Right ventricle myocardium superior (tissue), 1 donor: Measurements from ENCODE around the gene PKN1. TPM values are rescaled to one million over a fixed set of nuclear protein-coding genes. Genes with fewer than 3 reads are reported as not detected.
"Not testable (repeated sequence)": the region's sequence is repeated elsewhere in the genome, so short reads cannot be mapped to it uniquely, and the experiment has no call there.

Experiments used
- ATAC-seq: fragments of 200-7000 bp; cut with Tn5 transposase; one replicate; pipeline ENCODE4 v1.9.1; 2020; ENCODE audit warnings: mild to moderate bottlenecking; ENCODE audit not compliant: poor library complexity
- DNase-seq: peaks from one replicate; pipeline ENCODE4 v3.0.0-alpha.2; 2020
- intact Hi-C: fragments of 100-400 bp; cut with DNase I; formaldehyde crosslinking; loops from one replicate; pipeline ENCODE4 v1.11.2; 2022
- total RNA-seq: library from RNA; stranded (reverse); fragmentation: NEBNext Ultra II Directional; extraction: Animal tissue kit (Norgen Biotek cat#: 25700); gene quantifications from one replicate; pipeline ENCODE4 v1.2.1, GENCODE V29; 2021
- donor health status: DM: no; HTN: yes; CAD: no; lungs with severe emphysema.

Gene PKN1
- total RNA-seq, 1 donor from 2014 or later: 129 TPM

DNA sequence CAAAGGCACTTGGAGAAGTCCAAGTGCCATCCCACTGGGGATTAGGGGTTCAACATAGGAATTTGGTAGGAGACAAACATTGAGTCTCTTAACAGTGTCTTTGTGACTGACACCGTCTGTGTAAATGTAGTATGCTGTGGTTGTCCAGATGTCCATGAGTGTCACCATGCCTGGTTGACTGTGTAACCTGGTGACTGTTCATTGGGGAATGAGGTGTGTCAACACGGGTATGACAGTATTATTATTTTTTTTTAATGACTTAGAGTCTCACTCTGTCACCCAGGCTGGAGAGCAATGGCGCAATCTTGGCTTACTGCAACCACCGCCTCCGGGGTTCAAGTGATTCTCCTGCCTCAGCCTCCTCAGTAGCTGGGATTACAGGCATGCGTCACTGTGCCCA lies 16.2 kb downstream of the PKN1 start:
- no peak for ATAC-seq
- DNase-seq: no peak
- intact Hi-C loops: no loop called here

DNA sequence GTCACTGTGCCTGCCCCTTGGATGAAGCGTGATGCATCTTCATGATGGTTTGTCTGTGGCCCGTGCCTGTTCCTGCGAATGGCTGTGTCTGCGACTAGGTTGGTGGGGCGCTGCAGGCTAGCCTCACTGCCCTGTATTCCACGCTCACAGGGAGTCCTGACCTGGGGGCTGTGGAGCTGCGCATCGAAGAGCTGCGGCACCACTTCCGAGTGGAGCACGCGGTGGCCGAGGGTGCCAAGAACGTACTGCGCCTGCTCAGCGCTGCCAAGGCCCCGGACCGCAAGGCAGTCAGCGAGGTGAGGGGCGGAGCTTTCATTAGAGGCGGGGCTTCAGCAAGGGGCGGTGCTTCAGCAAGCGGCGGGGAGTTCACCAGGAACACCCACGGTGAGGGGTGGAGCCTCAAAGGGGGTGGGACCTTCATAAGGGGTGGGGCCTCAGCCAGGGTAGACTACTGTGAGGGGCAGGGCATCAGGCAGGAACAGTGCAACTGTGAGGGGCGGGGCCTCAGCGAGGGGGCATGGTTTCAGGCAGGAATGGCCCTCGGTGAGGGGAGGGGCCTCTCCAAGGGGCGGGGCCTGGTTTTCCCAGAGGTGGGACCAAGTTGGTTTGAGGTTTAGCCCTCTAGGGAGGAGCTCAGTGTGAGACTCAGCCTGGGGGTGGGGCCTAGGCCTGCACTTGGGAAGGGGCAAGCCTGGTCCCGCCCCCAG lies 17.2 kb downstream of the PKN1 start:
- DNase-seq (no peak), ATAC-seq (no peak)
- intact Hi-C loops: no loop called here

DNA sequence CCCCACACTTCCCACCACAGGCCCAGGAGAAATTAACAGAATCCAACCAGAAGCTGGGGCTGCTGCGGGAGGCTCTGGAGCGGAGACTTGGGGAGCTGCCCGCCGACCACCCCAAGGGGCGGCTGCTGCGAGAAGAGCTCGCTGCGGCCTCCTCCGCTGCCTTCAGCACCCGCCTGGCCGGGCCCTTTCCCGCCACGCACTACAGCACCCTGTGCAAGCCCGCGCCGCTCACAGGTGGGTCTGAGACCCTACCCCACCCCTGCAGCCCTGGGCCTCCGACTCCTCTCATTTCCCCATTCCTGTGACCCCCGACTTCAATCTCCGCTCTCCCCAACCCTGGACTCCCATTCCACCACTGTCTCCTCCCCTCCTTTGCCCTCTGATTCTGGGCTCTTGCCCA lies 17.8 kb downstream of the PKN1 start:
- DNase-seq (no peak), ATAC-seq (no peak)
- intact Hi-C loops: no loop called here

DNA sequence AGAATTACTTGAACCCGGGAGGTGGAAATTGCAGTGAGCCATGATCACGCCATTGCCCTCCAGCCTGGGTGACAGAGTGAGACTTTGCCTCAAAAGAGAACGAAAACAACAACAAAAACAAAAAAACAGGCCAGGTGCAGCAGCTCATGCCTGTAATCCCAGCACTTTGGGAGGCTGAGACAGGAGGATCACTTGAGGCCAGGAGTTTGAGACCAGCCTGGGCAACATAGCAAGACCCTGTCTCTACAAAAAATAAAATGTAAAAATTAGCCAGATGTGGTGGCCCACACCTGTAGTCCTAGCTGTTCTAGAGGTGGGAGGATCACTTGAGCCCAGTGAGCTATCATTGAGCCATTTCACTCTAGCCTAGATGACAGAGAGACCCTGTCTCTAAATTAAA lies 19.2 kb downstream of the PKN1 start:
- ATAC-seq, intact Hi-C loops: not testable (repeated sequence)

DNA sequence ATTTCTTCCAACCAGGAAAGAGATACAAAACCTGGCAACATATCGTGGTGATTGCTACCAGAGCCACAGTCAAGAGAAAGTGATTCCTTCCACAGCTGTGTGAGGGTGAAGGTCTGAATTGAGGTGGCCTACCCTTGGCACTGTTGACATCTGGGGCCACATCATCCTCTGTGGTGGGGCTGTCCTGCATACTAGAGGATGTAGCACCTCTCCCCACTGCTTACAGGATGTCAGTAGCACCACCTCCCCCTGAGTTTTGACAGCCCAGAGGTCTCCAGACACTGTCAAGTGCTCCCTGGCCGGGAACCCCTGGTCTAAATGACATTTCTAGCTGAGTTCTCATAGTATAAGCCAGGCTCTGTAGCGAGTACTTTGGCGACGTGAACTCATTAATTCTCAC lies 26.6 kb downstream of the PKN1 start:
- ATAC-seq: no peak
- peak; percentile 19 for DNase-seq
- intact Hi-C loops: no loop called here

More for the DNA sequence above, 19.2 kb downstream of the PKN1 start:
- not testable (repeated sequence) for DNase-seq

DNA sequence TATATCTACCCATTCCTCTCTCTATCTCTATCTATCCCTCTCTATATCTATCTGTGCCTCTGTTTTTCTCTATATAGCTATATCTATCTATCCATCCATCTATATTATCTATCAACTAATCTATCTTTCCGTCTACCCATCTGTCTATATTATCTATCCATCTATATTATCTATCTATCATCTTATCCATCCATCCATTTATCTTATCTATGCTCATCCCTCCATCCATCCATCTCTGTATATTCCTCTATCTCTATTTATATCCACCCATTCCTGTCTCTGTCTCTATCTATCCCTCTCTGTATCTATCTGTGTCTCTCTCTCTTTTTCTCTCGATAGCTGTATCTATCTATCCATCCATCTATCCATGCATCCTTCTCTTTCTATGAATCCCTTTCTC lies 27.8 kb downstream of the PKN1 start:
- intact Hi-C loops: no loop called here
- DNase-seq: no peak
- no peak for ATAC-seq

DNA sequence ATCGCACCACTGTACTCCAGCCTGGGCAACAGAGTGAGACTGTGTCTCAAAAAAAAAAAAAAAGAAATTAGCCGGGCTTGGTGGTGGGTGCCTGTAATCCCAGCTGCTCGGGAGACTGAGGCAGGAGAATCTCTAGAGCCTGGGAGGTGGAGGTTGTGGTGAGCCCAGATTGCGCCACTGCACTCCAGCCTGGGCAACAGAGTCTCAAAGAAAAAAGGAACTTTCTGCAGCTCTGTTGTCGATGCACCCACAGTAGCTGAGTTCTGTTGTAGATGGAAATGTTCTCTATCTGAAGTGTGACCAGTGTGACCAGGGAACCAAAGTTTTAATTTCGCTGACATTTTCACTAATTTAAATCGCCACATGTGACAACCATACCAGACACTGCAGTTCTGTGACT lies 29.3 kb downstream of the PKN1 start:
- intact Hi-C loops, DNase-seq, ATAC-seq: not testable (repeated sequence)

DNA sequence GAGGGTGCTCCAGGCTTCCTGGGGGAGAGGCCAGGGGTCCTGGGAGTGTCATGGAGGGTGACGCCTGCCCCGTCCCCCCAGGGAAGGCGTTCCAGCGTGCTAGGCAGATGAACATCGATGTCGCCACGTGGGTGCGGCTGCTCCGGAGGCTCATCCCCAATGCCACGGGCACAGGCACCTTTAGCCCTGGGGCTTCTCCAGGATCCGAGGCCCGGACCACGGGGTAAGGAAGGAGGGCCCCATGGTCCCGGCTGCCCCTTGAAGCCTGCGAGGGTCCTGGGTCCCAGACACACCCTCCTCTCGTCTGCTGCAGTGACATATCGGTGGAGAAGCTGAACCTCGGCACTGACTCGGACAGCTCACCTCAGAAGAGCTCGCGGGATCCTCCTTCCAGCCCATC lies 30.6 kb downstream of the PKN1 start:
- intact Hi-C loops: no loop called here
- peak; percentile 19 for DNase-seq
- ATAC-seq: no peak

DNA sequence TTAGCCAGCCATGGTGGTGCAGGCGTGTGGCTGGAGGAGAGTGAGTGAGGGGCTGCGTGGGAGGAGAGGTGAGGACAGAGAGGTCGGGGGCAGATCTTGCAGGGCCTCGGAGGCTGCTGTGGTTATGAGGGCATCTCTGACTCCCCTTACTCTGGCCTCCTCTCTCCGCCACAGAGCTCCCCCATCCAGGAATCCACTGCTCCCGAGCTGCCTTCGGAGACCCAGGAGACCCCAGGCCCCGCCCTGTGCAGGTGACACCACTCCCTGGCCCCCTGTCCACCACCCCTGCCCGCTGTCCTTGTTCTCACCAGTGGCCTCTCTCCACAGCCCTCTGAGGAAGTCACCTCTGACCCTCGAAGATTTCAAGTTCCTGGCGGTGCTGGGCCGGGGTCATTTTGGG lies 34.3 kb downstream of the PKN1 start:
- ATAC-seq (no peak), DNase-seq (no peak)
- intact Hi-C loops: no loop called here

DNA sequence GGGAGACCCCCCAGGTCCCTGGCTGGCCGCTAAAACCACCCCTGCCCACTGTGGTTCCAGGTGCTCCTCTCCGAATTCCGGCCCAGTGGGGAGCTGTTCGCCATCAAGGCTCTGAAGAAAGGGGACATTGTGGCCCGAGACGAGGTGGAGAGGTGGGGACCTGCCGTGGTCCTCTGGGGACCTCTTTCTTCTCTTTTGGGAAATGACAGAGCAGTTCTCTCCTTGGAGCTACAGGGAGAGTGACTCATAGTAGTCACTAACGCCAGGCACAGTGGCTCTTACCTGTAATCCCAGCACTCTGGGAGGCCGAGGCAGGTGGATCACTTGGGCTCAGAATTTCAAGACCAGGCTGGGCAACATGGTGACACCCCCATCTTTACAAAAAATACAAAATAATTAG lies 34.7 kb downstream of the PKN1 start:
- DNase-seq (no peak), ATAC-seq (no peak)
- intact Hi-C loops: no loop called here

DNA sequence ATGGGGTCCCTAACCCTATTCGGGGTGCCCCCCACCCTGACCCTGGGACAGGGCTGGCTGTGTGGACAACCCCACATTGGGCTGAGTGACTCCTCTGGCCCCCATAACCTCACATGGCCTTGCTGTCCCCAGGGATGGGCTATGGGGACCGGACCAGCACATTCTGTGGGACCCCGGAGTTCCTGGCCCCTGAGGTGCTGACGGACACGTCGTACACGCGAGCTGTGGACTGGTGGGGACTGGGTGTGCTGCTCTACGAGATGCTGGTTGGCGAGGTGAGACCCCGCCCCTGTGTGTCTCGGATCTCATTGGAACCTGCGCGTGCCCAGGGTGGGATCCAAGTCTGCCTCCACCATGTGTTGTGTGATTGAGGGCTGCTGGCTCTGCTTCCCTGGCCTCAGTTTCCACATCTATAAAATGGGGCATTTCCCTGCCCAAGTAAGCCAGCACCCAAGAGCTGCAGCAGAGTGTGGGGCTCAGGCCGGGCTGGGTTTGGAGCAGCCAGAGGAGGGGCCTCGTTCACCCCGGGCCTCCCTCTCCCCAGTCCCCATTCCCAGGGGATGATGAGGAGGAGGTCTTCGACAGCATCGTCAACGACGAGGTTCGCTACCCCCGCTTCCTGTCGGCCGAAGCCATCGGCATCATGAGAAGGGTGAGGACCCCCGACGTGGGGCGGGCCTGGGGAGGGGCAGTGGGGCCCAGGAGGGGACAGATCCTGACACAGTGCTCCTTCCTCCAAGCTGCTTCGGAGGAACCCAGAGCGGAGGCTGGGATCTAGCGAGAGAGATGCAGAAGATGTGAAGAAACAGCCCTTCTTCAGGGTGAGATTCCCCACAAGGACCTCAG lies 37.1 kb downstream of the PKN1 start:
- intact Hi-C loops: no loop called here
- no peak for DNase-seq
- no peak for ATAC-seq

DNA sequence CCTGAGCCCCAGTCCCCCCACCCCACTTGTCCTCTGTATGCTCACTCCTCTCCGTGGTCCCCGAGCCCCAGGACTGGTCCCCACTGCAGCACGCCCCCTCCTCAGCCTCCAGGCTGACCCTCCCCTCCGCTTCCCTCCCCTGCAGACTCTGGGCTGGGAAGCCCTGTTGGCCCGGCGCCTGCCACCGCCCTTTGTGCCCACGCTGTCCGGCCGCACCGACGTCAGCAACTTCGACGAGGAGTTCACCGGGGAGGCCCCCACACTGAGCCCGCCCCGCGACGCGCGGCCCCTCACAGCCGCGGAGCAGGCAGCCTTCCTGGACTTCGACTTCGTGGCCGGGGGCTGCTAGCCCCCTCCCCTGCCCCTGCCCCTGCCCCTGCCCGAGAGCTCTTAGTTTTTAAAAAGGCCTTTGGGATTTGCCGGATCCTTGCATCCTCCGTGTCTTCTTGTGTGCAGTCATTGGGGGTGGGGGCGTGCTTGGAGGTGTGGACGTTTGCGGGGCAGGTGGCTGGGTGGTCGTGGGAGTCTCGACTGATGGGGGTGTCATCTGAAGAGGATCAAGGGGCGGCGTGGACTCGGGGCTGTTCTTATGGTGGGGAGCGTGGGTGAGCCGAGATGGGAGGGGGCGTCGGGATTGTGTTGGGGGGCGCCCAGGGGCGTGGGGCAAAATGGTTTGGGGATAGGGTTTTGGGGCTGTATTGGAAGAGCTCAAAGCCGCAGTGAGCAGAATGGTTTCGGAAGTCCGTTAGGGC lies 38.5 kb downstream of the PKN1 start:
- no peak for DNase-seq

DNA sequence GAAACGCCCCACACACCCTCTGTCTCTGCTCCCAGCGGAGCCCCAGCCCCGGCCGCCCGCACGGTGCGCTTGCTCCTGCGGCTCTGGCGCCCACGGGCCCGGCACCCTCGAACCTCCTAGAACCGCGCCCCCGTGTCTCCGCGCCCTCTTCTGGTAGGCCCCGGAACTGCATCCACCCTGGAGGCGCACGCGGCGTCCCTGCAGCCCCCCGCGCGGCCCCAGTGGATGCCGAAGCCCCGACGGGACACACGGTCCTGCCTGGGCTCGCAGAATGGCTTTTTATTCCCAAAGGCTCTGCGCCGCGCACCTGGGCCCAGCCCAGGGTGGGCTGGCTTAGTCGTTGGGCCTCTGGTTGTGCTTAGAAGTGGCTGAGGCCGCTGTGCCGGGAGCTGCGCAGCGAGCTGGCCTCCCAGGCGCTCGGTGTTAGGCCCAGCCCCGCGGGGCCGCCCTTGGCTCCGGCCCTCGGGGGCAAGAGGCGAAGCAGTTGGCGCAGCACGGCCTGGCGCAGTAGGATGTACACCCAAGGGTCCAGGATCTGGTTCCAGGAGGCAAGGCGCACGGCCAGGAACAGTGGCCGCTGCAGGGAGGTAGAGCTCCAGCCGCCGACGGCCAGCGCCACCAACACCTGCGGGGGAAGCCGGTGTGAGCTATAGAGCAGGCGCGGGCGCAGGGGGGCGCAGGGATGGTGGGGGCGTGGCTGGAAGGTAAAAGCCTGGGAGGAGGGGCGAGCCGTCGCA lies 39.3 kb downstream of the PKN1 start:
- intact Hi-C loops: no loop called here
- DNase-seq (peak; percentile 85), ATAC-seq (peak; percentile 71)

More for the DNA sequence above, 38.5 kb downstream of the PKN1 start:
- no peak for ATAC-seq
- intact Hi-C loops: no loop called here

DNA sequence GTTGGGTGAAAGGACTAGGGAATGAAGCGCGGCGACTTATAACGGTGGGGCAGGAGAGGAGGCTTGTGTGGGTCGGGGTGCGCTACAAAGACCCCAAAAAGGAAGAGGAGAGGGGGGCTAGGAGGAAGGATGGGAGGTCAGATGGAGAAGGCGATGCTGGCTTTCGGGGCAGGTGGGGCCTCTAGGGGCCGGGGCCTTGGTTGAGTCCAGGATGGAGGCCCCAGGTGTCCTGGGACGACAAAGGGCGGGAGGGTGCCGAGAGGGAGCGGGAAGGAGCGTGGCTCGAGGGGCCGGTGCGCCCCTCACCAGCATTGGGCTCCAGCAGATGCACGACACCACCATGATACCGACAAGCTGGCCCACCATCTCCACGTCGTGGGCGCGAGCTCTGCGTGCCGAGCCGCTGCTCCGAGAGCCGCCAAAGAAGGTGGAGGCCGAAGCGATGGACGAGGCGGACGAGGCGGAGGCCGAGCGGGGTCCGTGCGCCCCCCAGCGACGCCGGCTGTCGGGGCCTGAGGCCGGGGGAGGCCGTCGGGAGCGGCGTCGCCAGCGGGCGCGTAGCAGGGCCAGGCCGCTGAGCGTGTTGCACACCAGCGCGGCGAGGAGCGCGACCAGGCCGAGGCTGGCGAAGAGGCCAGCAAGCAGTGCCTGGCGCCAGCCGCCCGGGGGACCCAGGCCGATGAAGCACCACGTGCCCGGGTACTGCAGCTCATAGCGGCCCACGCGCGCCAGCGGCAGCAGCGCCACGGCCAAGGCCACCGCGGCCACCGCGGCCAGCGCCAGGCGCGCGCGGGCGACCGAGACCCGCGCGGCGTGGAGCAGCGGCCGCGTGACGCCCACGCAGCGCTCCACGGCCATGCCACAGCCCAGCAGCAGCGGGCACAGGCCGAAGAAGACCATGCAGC lies 40.2 kb downstream of the PKN1 start:
- ATAC-seq (no peak), DNase-seq (no peak)
- intact Hi-C loops: no loop called here

DNA sequence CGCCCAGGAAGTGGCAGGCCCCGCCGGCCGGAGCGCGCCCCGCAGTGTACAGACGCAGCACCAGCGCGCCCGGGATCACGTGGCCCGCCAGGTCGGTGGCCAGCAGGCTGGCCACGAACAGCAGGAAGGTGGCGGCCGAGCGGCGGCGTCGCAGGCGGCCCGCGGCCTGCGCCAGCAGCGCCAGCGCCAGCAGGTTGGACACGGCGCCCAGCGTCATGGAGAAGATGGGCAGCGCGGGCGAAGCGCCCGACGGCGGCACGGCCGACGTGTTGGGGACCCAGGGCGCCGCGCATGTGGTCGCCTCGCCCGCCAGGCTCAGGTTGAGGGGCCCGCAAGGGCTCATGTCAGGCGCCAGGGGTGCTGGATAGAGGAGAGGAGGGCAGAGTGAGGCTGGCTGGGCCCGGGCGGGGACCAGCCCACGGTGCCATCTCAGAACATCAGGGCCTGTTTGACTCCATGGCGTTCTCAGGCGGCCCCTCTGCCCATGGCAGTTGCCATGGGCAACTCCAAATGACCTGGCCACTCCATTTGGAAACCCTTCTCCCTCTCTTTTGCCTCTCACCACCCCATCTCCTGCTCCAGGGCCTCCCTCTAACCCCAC lies 41.0 kb downstream of the PKN1 start:
- DNase-seq: peak; percentile 51
- ATAC-seq: no peak
- intact Hi-C loops: no loop called here

DNA sequence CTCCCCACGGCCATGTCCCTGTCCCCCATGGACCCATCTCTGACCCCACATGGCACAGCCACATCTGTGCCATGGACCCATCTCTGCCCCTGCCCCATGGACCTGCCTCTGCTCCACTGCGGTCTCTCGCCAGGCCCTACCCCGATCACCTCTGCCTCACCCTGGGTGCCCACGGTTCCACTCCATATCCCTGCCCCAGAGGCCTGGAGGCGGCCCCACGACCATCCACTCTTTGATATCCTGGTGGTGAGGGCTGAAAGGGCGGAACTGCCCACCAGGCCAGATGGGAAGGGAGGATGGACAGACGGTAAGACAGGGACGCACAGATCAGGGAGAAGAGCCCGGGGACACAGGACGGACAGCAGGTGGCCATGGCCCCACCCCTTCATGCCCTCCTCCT lies 41.7 kb downstream of the PKN1 start:
- ATAC-seq (no peak), DNase-seq (peak; percentile 42)
- intact Hi-C loops: no loop called here

DNA sequence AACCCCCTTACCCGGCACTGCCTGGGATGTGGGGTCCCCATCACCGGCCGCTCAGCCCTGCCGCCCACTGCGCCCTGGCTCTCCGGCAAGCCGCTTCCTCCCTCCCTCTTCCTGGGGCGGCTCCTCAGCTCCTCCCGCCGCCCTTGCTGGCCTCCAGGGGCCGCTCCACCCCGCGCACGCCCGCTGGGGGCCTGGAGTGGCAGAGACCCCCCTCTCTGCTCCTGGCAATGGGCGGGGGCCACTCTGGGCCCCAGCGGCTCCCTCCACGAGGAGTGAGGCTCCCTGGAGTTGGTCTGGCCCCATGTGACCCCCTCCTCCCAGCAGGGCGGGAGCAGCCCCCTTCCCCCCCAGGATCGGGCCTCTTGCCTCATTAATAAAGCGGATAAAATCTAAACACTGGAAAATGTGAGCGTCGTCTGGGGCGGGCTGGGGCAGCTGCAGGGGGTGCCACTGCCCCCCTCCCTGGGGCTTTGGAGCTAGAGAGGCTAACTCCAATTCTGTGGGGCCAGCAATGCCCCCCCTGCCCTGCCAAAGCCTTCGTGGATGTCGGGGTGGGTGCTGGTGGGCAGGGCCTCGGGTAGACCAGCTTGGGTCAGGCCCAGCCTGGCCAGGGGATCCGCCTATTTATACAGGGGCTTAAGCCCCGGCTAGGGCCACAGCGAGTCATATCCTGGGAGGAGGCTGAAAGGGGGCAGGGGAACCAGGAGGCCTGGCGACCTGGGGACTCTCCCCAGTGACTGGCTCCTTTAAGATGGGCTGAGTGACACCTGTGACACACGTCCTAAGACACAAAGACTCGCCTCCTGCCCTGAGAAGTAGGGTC lies 42.4 kb downstream of the PKN1 start, which contains the start of gene PTGER1:
Gene PTGER1 (minus strand): TSS at position 104 of the 823 bp plus-strand sequence. CDS start 1,034 bp downstream, outside the sequence.
- intact Hi-C loops: no loop called here
- no peak for DNase-seq
- ATAC-seq: no peak
